NCI-H1694 (cell line): Measurements from ENCODE around the gene CASKIN1.
"Not testable (repeated sequence)": the region's sequence is repeated elsewhere in the genome, so short reads cannot be mapped to it uniquely, and the experiment has no call there.

Experiments used
- DNase-seq: peaks from one replicate; lab custom pipeline; 2025; lab: John Stamatoyannopoulos, UW

Gene CASKIN1, protein sequence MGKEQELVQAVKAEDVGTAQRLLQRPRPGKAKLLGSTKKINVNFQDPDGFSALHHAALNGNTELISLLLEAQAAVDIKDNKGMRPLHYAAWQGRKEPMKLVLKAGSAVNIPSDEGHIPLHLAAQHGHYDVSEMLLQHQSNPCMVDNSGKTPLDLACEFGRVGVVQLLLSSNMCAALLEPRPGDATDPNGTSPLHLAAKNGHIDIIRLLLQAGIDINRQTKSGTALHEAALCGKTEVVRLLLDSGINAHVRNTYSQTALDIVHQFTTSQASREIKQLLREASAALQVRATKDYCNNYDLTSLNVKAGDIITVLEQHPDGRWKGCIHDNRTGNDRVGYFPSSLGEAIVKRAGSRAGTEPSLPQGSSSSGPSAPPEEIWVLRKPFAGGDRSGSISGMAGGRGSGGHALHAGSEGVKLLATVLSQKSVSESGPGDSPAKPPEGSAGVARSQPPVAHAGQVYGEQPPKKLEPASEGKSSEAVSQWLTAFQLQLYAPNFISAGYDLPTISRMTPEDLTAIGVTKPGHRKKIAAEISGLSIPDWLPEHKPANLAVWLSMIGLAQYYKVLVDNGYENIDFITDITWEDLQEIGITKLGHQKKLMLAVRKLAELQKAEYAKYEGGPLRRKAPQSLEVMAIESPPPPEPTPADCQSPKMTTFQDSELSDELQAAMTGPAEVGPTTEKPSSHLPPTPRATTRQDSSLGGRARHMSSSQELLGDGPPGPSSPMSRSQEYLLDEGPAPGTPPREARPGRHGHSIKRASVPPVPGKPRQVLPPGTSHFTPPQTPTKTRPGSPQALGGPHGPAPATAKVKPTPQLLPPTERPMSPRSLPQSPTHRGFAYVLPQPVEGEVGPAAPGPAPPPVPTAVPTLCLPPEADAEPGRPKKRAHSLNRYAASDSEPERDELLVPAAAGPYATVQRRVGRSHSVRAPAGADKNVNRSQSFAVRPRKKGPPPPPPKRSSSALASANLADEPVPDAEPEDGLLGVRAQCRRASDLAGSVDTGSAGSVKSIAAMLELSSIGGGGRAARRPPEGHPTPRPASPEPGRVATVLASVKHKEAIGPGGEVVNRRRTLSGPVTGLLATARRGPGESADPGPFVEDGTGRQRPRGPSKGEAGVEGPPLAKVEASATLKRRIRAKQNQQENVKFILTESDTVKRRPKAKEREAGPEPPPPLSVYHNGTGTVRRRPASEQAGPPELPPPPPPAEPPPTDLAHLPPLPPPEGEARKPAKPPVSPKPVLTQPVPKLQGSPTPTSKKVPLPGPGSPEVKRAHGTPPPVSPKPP (N-terminal part only)

DNA sequence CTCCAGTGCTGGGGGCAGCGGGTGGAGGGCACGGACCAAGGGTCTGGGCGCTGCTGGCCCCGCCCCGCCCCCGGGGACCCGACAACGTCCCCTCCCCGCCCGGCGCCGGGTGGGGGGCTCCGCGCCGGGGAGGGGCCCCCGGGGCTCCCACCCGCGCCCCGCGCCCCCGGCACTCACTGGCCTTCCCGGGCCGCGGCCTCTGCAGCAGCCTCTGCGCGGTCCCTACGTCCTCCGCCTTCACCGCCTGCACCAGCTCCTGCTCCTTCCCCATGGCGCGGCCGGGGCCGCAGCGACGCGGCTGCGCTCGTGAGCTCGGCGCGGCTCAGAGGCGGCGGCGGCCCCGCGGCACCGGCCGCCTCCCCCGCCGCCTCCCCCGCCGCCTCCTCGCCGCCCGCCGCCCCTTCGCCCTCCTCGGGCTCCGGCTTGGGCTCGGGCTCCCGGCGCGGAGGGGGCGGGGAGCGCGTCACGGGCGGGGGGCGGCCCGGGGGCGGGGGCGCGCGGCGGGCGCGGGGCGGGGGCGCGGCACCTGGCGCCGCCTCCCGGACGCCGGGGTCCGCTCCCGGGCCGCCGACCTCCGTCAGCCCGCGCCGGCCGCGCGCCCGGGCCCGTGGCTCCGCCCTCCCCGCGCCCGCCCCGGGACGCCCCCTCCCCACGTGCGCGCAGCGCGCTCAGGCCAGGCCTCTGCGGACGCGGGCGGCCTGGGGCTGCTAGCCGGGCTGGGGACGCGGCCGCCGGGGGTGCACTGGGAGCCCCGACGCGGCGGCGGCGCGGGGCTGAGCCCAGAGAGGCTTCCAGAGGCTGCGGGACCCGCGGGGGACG lies at the start of gene CASKIN1:
TSS of gene CASKIN1 (minus strand) at position 444 of the 819 bp plus-strand sequence. CDS start at position 271, 173 bp downstream.
- DNase-seq = no peak

- no peak for DNase-seq
Observed at GRCh38 chr16:2244926-2245795, 48.8 kb upstream of the CASKIN1 start.

DNA sequence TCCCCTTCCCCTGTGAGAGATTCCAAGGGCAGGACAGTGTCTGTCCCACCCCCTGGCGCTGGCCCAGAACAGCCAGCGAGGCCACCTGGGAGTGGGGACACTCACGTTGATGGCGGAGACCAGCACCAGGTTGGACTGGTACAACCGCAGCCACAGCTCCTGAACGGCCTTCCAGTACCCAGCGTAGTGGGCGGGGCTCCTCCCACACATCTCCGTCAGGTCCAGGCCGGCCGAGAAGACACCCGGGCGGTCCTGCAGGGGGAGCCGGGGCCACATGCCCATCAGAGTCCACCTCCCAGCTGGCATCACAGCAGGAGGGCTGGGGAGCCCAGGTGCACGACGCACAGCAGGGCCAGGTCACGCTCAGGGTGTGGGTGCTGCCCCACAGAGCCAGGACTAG lies 47.9 kb upstream of the CASKIN1 start:
- no peak for DNase-seq

- DNase-seq = no peak
Observed at GRCh38 chr16:2243781-2244180, 47.4 kb upstream of the CASKIN1 start.

- no peak for DNase-seq
Observed at GRCh38 chr16:2243031-2243528, 46.7 kb upstream of the CASKIN1 start.

GRCh38 chr16:2242598-2242997 lies 46.2 kb upstream of the CASKIN1 start:
- DNase-seq = no peak

- not testable (repeated sequence) for DNase-seq
Observed at GRCh38 chr16:2240331-2240730, 43.9 kb upstream of the CASKIN1 start.

DNA sequence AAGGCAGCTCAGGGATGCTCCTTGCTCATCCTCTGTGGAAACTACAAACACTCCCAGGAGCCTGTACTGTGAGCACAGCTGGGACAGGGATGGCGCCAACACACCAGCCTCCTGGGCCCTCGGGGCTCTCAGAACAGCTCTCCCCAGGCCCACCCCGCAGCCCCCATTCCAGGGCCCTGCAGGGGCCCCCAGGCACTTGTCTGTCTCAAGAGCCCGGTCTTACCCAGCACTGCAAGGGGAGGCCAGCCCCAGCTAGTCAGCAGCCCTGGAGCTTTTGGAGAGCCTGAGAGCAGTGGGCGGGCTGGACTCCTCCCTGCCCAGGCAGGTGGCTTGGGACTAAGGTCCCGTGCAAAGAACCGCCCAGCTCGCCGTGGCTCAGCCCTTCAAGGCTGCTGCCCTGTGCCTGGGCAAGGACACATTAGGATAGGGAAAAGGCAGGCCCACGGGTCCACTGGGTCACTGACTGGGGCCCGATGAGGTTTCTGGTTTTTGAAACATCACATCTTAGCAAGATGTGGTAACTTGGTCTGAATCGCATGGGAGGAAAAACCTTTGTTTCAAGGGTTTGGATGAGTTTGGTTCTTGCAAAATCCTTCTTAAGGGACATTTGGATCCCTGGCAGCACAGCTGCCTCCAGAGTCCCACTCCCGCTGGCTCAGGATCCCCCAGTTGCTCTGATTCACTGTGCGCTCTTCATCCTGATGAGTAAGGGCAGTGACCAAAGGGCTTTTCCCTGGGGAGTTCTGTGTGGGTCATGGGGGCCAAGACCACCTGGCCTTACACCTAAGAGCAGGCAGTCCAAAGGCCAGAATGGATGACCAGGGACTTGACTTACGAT lies 42.7 kb upstream of the CASKIN1 start:
- DNase-seq = no peak

- DNase-seq = no peak
Observed at GRCh38 chr16:2238150-2238837, 41.9 kb upstream of the CASKIN1 start.

- no peak for DNase-seq
Observed at GRCh38 chr16:2237493-2238149, 41.2 kb upstream of the CASKIN1 start.

DNA sequence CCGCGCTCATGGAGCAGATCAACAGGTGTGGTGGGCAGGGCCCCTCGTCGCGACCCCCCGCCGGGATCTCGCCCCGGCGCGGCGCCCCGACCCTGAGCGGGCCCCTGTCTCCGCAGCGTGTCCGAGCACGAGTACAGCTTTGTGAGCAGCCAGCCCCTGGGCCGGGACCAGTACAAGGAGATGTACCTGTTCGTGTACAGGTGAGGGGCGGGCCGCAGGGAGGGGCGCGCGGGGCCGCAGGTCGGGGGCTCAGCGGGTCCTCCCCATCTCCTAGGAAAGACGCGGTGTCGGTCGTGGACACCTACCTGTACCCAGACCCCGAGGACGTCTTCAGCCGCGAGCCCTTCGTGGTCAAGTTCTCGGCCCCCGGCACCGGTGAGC lies 40.7 kb upstream of the CASKIN1 start:
- DNase-seq = no peak

GRCh38 chr16:2236337-2237101 lies 40.1 kb upstream of the CASKIN1 start, which contains the start of gene DNASE1L2:
Gene DNASE1L2 (plus strand): TSS chr16:2236444. CDS start chr16:2236817, 373 bp downstream.
- no peak for DNase-seq

GRCh38 chr16:2235695-2236336 lies 39.4 kb upstream of the CASKIN1 start:
- no peak for DNase-seq

DNA sequence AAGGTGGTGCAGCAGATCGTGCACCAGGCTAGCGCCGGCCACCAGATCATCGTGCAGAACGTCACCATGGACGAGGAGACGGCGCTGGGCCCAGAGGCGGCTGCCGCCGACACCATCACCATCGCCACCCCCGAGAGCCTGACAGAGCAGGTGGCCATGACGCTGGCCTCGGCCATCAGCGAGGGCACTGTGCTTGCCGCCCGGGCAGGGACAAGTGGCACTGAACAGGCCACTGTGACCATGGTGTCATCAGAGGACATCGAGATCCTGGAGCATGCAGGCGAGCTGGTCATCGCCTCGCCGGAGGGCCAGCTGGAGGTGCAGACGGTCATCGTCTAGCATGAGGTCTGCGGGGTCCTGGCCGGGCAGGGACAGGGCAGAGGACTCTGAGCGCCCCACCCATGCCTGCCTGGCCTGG lies 38.8 kb upstream of the CASKIN1 start:
- no peak for DNase-seq

GRCh38 chr16:2234813-2235170 lies 38.4 kb upstream of the CASKIN1 start:
- no peak for DNase-seq
